A549 (cell line): Measurements from ENCODE around the gene CLCN4. TPM values are rescaled to one million over a fixed set of nuclear protein-coding genes. Genes with fewer than 3 reads are reported as not detected.

Source experiments
- ATAC-seq, 2 experiments: fragments of 200-7000 bp in 1 of 2; fragments of >200 bp in 1 of 2; cut with Nextera tagmentation in 1 of 2; cut with Tn5 transposase in 1 of 2; 3 replicates each; pipeline versions ENCODE4 v1.8.0 to v1.9.1; 2018 to 2020; ENCODE audit warnings: mild to moderate bottlenecking in 1 of 2, moderate library complexity in 1 of 2
- CTCF ChIA-PET: fragments of 300-600 bp; sonication (Branson Sonifier 250); formaldehyde crosslinking; extraction: SDS; loops from one replicate; lab custom pipeline; 2021; ENCODE audit warnings: antibody characterized with exemption, inconsistent platforms; lab: Yijun Ruan, JAX
- POLR2A ChIA-PET: fragments of 350-600 bp; formaldehyde crosslinking; extraction: SDS; loops from one replicate; lab custom pipeline; 2021; ENCODE audit warnings: antibody characterized with exemption, inconsistent platforms; lab: Yijun Ruan, JAX
- DNase-seq, 2 experiments: peaks; one replicate each; pipeline versions ENCODE4 v3.0.0 to v3.0.0-alpha.2; 2011 to 2016; ENCODE audit warnings: low read depth in 1 of 2, low spot score in 1 of 2
- FAIRE-seq: peaks from 2 replicates; lab custom pipeline; 2011; peaks lifted over from hg19 to GRCh38; lab: Jason Lieb, UNC
- H3K27ac ChIP-seq, 2 experiments: fragments of >200 bp; sonication (Bioruptor Twin); formaldehyde crosslinking; 3 replicates each; pipeline ENCODE4 v1.5.1; 2016 to 2017
- H3K4me1 ChIP-seq: fragments of >200 bp; sonication (Bioruptor Twin); formaldehyde crosslinking; 3 replicates; pipeline ENCODE4 v1.6.1; 2016
- H3K4me2 ChIP-seq: fragments of >200 bp; sonication (Bioruptor Twin); formaldehyde crosslinking; 3 replicates; pipeline ENCODE4 v1.6.1; 2016
- H3K4me3 ChIP-seq: fragments of >200 bp; sonication (Bioruptor Twin); formaldehyde crosslinking; 3 replicates; pipeline ENCODE4 v1.5.1; 2016
- H3K9me3 ChIP-seq: fragments of >200 bp; sonication (Bioruptor Twin); formaldehyde crosslinking; 3 replicates; pipeline ENCODE4 v1.6.1; 2016
- ATOH8 ChIP-seq: fragments of 250-450 bp; sonication (Bioruptor Pico); IDR thresholded peaks from 2 replicates; pipeline ENCODE4 v1.5.0; 2020; ENCODE audit warnings: low read depth, mild to moderate bottlenecking, moderate library complexity
- CHD4 ChIP-seq: fragments of 200-600 bp; sonication (generic); IDR thresholded peaks from 2 replicates; pipeline ENCODE4 v1.6.1; 2016; ENCODE audit warnings: antibody characterized with exemption, mild to moderate bottlenecking, borderline replicate concordance
- ELK1 ChIP-seq: fragments of 150-350 bp; IDR thresholded peaks from 2 replicates; pipeline ENCODE4 v1.6.1; 2014; ENCODE audit warnings: low read depth, mild to moderate bottlenecking, low read length
- EP300 ChIP-seq, 2 experiments: fragments of >200 bp; sonication (Bioruptor Twin); formaldehyde crosslinking; IDR thresholded peaks; 2 replicates in 1 of 2; 3 replicates in 1 of 2; pipeline ENCODE4 v1.6.1; 2016 to 2017
- ESRRA ChIP-seq: fragments of 150-350 bp; IDR thresholded peaks from 2 replicates; pipeline ENCODE4 v1.6.1; 2014; ENCODE audit warnings: mild to moderate bottlenecking, low read length, borderline replicate concordance
- FOSB ChIP-seq: fragments of 250-450 bp; sonication (Bioruptor Pico); IDR thresholded peaks from 2 replicates; pipeline ENCODE4 v1.5.0; 2020; ENCODE audit warnings: mild to moderate bottlenecking, moderate library complexity
- GATA3 ChIP-seq: IDR thresholded peaks from 2 replicates; pipeline ENCODE4 v1.6.1; 2012; ENCODE audit warnings: borderline replicate concordance
- HEYL ChIP-seq: fragments of 250-450 bp; sonication (Bioruptor Pico); IDR thresholded peaks from 2 replicates; pipeline ENCODE4 v1.8.0; 2021; ENCODE audit warnings: mild to moderate bottlenecking, moderate library complexity
- HMGXB4 ChIP-seq: fragments of 250-450 bp; sonication (Bioruptor Pico); IDR thresholded peaks from 2 replicates; pipeline ENCODE4 v1.5.0; 2021; ENCODE audit warnings: mild to moderate bottlenecking, moderate library complexity, borderline replicate concordance
- HOXA7 ChIP-seq: fragments of 250-450 bp; sonication (Bioruptor Pico); IDR thresholded peaks from 2 replicates; pipeline ENCODE4 v1.5.0; 2020; ENCODE audit warnings: mild to moderate bottlenecking, moderate library complexity
- HOXB13 ChIP-seq: fragments of 250-450 bp; sonication (Bioruptor Pico); IDR thresholded peaks from 2 replicates; pipeline ENCODE4 v1.5.0; 2020; ENCODE audit warnings: low read depth, mild to moderate bottlenecking, moderate library complexity
- JUN ChIP-seq, 2 experiments: fragments of >200 bp; sonication (Bioruptor Twin); formaldehyde crosslinking; IDR thresholded peaks; 2 replicates in 1 of 2; 3 replicates in 1 of 2; pipeline ENCODE4 v1.6.1; 2016 to 2017
- KDM1A ChIP-seq: fragments of 200-600 bp; sonication (generic); IDR thresholded peaks from 2 replicates; pipeline ENCODE4 v1.6.1; 2016; ENCODE audit warnings: low read depth, mild to moderate bottlenecking
- MAX ChIP-seq: IDR thresholded peaks from 2 replicates; pipeline ENCODE4 v1.6.1; 2012
- NFE2L2 ChIP-seq: fragments of 150-350 bp; conservative IDR thresholded peaks from 2 replicates; pipeline ENCODE4 v1.6.1; 2014; ENCODE audit warnings: low read length
- NPAS2 ChIP-seq: fragments of 250-450 bp; sonication (Bioruptor Pico); IDR thresholded peaks from 2 replicates; pipeline ENCODE4 v1.8.0; 2022; ENCODE audit warnings: mild to moderate bottlenecking, moderate library complexity, borderline replicate concordance
- NR3C1 ChIP-seq: fragments of >200 bp; sonication (Bioruptor Twin); formaldehyde crosslinking; IDR thresholded peaks from 3 replicates; pipeline ENCODE4 v1.6.1; 2017
- PBX3 ChIP-seq: IDR thresholded peaks from 2 replicates; pipeline ENCODE4 v1.6.1; 2012
- POLR2AphosphoS2 ChIP-seq: conservative IDR thresholded peaks from 2 replicates; pipeline ENCODE4 v1.6.1; 2012; ENCODE audit warnings: low read length, improper control_type of control experiment, inconsistent platforms
- RARB ChIP-seq: fragments of 250-450 bp; sonication (Bioruptor Pico); IDR thresholded peaks from 2 replicates; pipeline ENCODE4 v1.8.0; 2021; ENCODE audit warnings: mild to moderate bottlenecking, moderate library complexity
- REST ChIP-seq: fragments of 200-600 bp; sonication (generic); IDR thresholded peaks from 2 replicates; pipeline ENCODE4 v1.6.1; 2016; ENCODE audit warnings: antibody characterized with exemption, mild to moderate bottlenecking, moderate library complexity
- RNF2 ChIP-seq: fragments of 200-600 bp; sonication (generic); IDR thresholded peaks from 2 replicates; pipeline ENCODE4 v1.6.1; 2016; ENCODE audit warnings: low read depth, mild to moderate bottlenecking, antibody characterized with exemption, moderate library complexity, borderline replicate concordance
- SMC3 ChIP-seq: fragments of >200 bp; sonication (Bioruptor Twin); formaldehyde crosslinking; IDR thresholded peaks from 3 replicates; pipeline ENCODE4 v1.6.1; 2018; ENCODE audit warnings: inconsistent platforms
- SREBF2 ChIP-seq: fragments of 450-650 bp; IDR thresholded peaks from 2 replicates; pipeline ENCODE4 v1.6.1; 2014; ENCODE audit warnings: mild to moderate bottlenecking, moderate library complexity
- TFCP2L1 ChIP-seq: fragments of 250-450 bp; sonication (Bioruptor Pico); IDR thresholded peaks from 2 replicates; pipeline ENCODE4 v1.5.0; 2021; ENCODE audit warnings: mild to moderate bottlenecking
- TP53 ChIP-seq: fragments of 250-450 bp; sonication (Bioruptor Pico); IDR thresholded peaks from 2 replicates; pipeline ENCODE4 v1.5.0; 2021; ENCODE audit warnings: mild to moderate bottlenecking, moderate library complexity
- ZNF302 ChIP-seq: fragments of 250-450 bp; sonication (Bioruptor Pico); IDR thresholded peaks from 2 replicates; pipeline ENCODE4 v1.9.0; 2021; ENCODE audit warnings: inconsistent platforms, mild to moderate bottlenecking, moderate library complexity
- WGBS: methylation state at CpG from one replicate; pipeline ENCODE4 v1.1.6; 2017; ENCODE audit errors: missing lambda C conversion rate; 5-methylcytosine and 5-hydroxymethylcytosine counted together
- polyA plus RNA-seq, 4 experiments: library from polyadenylated mRNA; depleted of rRNA in 3 of 4; stranded (reverse); fragments of >200 nt; fragmentation: RNase III in 1 of 4; extraction: RNeasy Plus Mini Kit Qiagen cat#74134 plus additional on column Dnase treatment in 1 of 4; gene quantifications; 2 replicates in 3 of 4; 3 replicates in 1 of 4; pipeline ENCODE4 v1.2.3, GENCODE V29; 2011 to 2017

Gene CLCN4
- polyA plus RNA-seq, 2 of the 4 experiments (the other 2 are of a cell fraction), result 2.8 to 4.7 TPM

- ChIA-PET CTCF (interaction anchor here (1.2 to 1.5 kb wide), 2 partner anchors 14 to 69 kb away, joined by 3 to 6 read pairs; no protein-coding TSS in a partner anchor), POLR2A (no interaction called here)
- WGBS, result 15% methylated on average over 1 of the region's 1 CpG
- no peak overlapping the region for H3K4me2 ChIP-seq
- H3K4me3 ChIP-seq, result no peak overlapping the region
- FAIRE-seq, result no peak
- no peak overlapping the region for H3K27ac ChIP-seq
- ATAC-seq, result no peak
- TF ChIP-seq NPAS2 (CRISPR knock-in tag) (no peak), ZNF302 (CRISPR knock-in tag) (no peak), REST (no peak), HOXA7 (no peak), HOXB13 (no peak), PBX3 (no peak), HEYL (CRISPR knock-in tag) (no peak), ESRRA (no peak), RNF2 (no peak), GATA3 (no peak), NFE2L2 (no peak), FOSB (CRISPR knock-in tag) (no peak), SMC3 (no peak), KDM1A (no peak), RARB (CRISPR knock-in tag) (no peak), ELK1 (no peak), SREBF2 (no peak)
- DNase-seq, result no peak
- no peaks in the 10 kb centered on the region for H3K9me3 ChIP-seq
- peaks cover 4% of the 10 kb centered on the region; the same call in 2 of the 3 replicates for H3K4me1 ChIP-seq
These were observed 102.9 kb downstream of the CLCN4 start for GRCh38 chrX:10259716-10260115.

- Histone ChIP-seq H3K4me1 (no peaks in the 10 kb centered on the region), H3K4me3 (no peak overlapping the region), H3K4me2 (no peak overlapping the region), H3K27ac (no peak overlapping the region), H3K9me3 (no peaks in the 10 kb centered on the region; the same call in 2 of the 3 replicates)
- DNase-seq, result no peak
- 82% methylated on average over 2 of the region's 2 CpGs for WGBS
- no peak for FAIRE-seq
- no peak for TF ChIP-seq EP300 (IDR thresholded peaks at IDR 0.05)
- no peak for TF ChIP-seq ESRRA
- TF ChIP-seq TFCP2L1 (CRISPR knock-in tag), result no peak
- no peak for TF ChIP-seq NR3C1
- no peak for TF ChIP-seq HMGXB4 (CRISPR knock-in tag)
- no peak for TF ChIP-seq SREBF2
- no peak for TF ChIP-seq POLR2AphosphoS2
- TF ChIP-seq JUN (IDR thresholded peaks at IDR 0.05), result no peak
- no peak for TF ChIP-seq ATOH8 (CRISPR knock-in tag)
- no peak for TF ChIP-seq MAX
- TF ChIP-seq NPAS2 (CRISPR knock-in tag), result no peak
- no peak for TF ChIP-seq CHD4
- TF ChIP-seq SMC3, result no peak
- no peak for TF ChIP-seq TP53
- TF ChIP-seq, all 56 proteins: peak for 0
- ChIA-PET CTCF (interaction anchor here (1.9 kb wide), 1 partner anchor 76 kb away, joined by 4 read pairs; no protein-coding TSS in a partner anchor), POLR2A (no interaction called here)
- ATAC-seq, result no peak
These were observed 109.0 kb downstream of the CLCN4 start for GRCh38 chrX:10265775-10266174.
